ENCODE results near the gene DDAH1. TPM values are rescaled to one million over a fixed set of nuclear protein-coding genes. Genes with fewer than 3 reads are reported as not detected.

Gene DDAH1
- total and polyA plus RNA-seq, 2 of the 8 experiments (the other 6 are each of a cell fraction or from before 2014, with no cell fraction given), result 22.8 to 54.5 TPM

- H3K18ac ChIP-seq (ENCODE audit: extremely low read depth, low read length), result no peak overlapping the region
- no peak overlapping the region for H3K27ac ChIP-seq (ENCODE audit: low read depth, low read length)
- H3K4me2 ChIP-seq (ENCODE audit: insufficient read depth in 1 of 2, low read depth in 2 of 2, low read length in 2 of 2), result no peak overlapping the region
- H3K23ac ChIP-seq (ENCODE audit: insufficient read length), result no peak overlapping the region
- no peak overlapping the region for H4K8ac ChIP-seq (ENCODE audit: extremely low read depth, insufficient read depth, low read length)
- H3K4ac ChIP-seq (replicated peaks; ENCODE audit: insufficient read length, low read depth, low read length), result no peak overlapping the region
- H3K4me3 ChIP-seq (ENCODE audit: extremely low read depth in 1 of 4, insufficient read depth in 2 of 4, low read depth in 3 of 4, low read length in 4 of 4), result no peak overlapping the region
- WGBS, 2 experiments (ENCODE audit: extremely low coverage in 1 of 2, insufficient coverage in 1 of 2, insufficient read length in 1 of 2, insufficient replicate concordance in 2 of 2, low coverage in 1 of 2, low lambda C conversion rate in 2 of 2, missing lambda C conversion rate in 1 of 2), result 88% methylated on average over 2 of the region's 2 CpGs; no CpG with 5 or more reads in 1 of the 2 experiments
- ChIA-PET POLR2A (ENCODE audit: partially characterized antibody) (no interaction called here), CTCF (ENCODE audit: partially characterized antibody) (interaction anchor here (1.0 to 1.6 kb wide), 2 partner anchors 39 to 95 kb away, joined by 3 to 4 read pairs; no protein-coding TSS in a partner anchor)
- FAIRE-seq (no peak), DNase-seq (ENCODE audit: low read depth in 1 of 2, low spot score in 2 of 2) (no peak)
- no peak overlapping the region for H3K9ac ChIP-seq (replicated peaks in 1 of 4; ENCODE audit: extremely low read depth in 1 of 4, low read depth in 3 of 4, low read length in 3 of 4)
- H3K23me2 ChIP-seq (ENCODE audit: low read depth, low read length), result no peaks in the 10 kb centered on the region
- peaks cover 0 to 8% (median 2%) of the 10 kb centered on the region in 4 experiments; a peak in 4 of 7 replicates for H3K4me1 ChIP-seq (replicated peaks in 1 of 4; ENCODE audit: control insufficient read depth in 3 of 4, insufficient read depth in 4 of 4, low read length in 3 of 4)
- H4K91ac ChIP-seq (replicated peaks; ENCODE audit: insufficient read length, low read length), result no peak overlapping the region
- H2BK120ac ChIP-seq (replicated peaks; ENCODE audit: low read depth, low read length), result no peak overlapping the region
- no peaks in the 10 kb centered on the region for H3K27me3 ChIP-seq (replicated peaks in 1 of 4; ENCODE audit: control insufficient read depth in 3 of 4, extremely low read depth in 1 of 4, insufficient read depth in 3 of 4, low read length in 3 of 4)
- H3K56ac ChIP-seq (replicated peaks; ENCODE audit: insufficient read length, low read depth, low read length), result no peak overlapping the region
- H2AK5ac ChIP-seq (ENCODE audit: low read depth, low read length), result no peak overlapping the region
- no peak overlapping the region for H2BK12ac ChIP-seq (ENCODE audit: low read depth, low read length)
- no peak overlapping the region for H3K14ac ChIP-seq (ENCODE audit: insufficient read length)
- H3K9me3 ChIP-seq (ENCODE audit: insufficient read depth in 2 of 2, low read depth in 1 of 2, low read length in 1 of 2), result no peaks in the 10 kb centered on the region
- no peaks in the 10 kb centered on the region for H4K20me1 ChIP-seq (replicated peaks in 1 of 2; ENCODE audit: control insufficient read depth in 1 of 2, insufficient read depth in 2 of 2, low read length in 2 of 2)
- H2BK15ac ChIP-seq (ENCODE audit: low read length), result no peak overlapping the region
- TF ChIP-seq CTBP2 (IDR thresholded peaks at IDR 0.05; ENCODE audit: borderline replicate concordance, insufficient read depth, insufficient read length, low read length) (no peak), CBX8 (IDR thresholded peaks at IDR 0.05; ENCODE audit: borderline replicate concordance, low read depth, low read length) (no peak), NRF1 (IDR thresholded peaks at IDR 0.05; ENCODE audit: low read depth, low read length) (no peak), HDAC2 (IDR thresholded peaks at IDR 0.05; ENCODE audit: borderline replicate concordance in 1 of 2, low read depth in 2 of 2, low read length in 2 of 2) (no peak), CEBPB (IDR thresholded peaks at IDR 0.05; ENCODE audit: low read depth, low read length) (no peak), BRCA1 (IDR thresholded peaks at IDR 0.05; ENCODE audit: low read depth, low read length) (no peak), CREB1 (IDR thresholded peaks at IDR 0.05) (no peak), JUN (IDR thresholded peaks at IDR 0.05; ENCODE audit: low read depth, low read length) (no peak), BCL11A (IDR thresholded peaks at IDR 0.05; ENCODE audit: low read depth in 2 of 2, low read length in 2 of 2) (no peak), MAFK (IDR thresholded peaks at IDR 0.05; ENCODE audit: low read depth, low read length) (no peak)
- H4K5ac ChIP-seq (ENCODE audit: insufficient read length, low read depth, low read length), result no peak overlapping the region
- H3K36me3 ChIP-seq (ENCODE audit: control insufficient read depth in 2 of 4, insufficient read depth in 4 of 4, low read length in 3 of 4), result no peaks in the 10 kb centered on the region; a peak in 1 of 8 replicates
- H3K79me1 ChIP-seq (ENCODE audit: low read depth, low read length), result no peaks in the 10 kb centered on the region
- H2BK5ac ChIP-seq (ENCODE audit: low read depth, low read length), result no peak overlapping the region
- no peak overlapping the region for H2AFZ ChIP-seq (ENCODE audit: low read length)
- H2BK20ac ChIP-seq (ENCODE audit: low read length), result no peak overlapping the region
- H3K79me2 ChIP-seq (ENCODE audit: control insufficient read depth in 1 of 2, insufficient read depth in 2 of 2, low read length in 2 of 2), result no peaks in the 10 kb centered on the region
These were observed 142.3 kb downstream of the DDAH1 start for GRCh38 chr1:85322655-85323054.
